Ramos (cell line): ENCODE measurements around the gene GUCA2B.

Source experiments
- in situ Hi-C: fragments of 300-500 bp; cut with MboI; formaldehyde crosslinking; loops from one replicate; pipeline ENCODE4 v1.14.3; 2022; ENCODE audit warnings: low sequenced_read_pairs; ENCODE audit not compliant: unreplicated experiment

GUCA2B gene

GRCh38 chr1:42164551-42165420 is 11.6 kb downstream of the GUCA2B start, which contains the start of gene GUCA2A:
Gene GUCA2A (minus strand): TSS chr1:42164745. CDS start chr1:42164712, 33 bp downstream.
- in situ Hi-C loops: no loop called here

GRCh38 chr1:42165511-42166210 is 12.5 kb downstream of the GUCA2B start:
- in situ Hi-C loops: no loop called here

DNA sequence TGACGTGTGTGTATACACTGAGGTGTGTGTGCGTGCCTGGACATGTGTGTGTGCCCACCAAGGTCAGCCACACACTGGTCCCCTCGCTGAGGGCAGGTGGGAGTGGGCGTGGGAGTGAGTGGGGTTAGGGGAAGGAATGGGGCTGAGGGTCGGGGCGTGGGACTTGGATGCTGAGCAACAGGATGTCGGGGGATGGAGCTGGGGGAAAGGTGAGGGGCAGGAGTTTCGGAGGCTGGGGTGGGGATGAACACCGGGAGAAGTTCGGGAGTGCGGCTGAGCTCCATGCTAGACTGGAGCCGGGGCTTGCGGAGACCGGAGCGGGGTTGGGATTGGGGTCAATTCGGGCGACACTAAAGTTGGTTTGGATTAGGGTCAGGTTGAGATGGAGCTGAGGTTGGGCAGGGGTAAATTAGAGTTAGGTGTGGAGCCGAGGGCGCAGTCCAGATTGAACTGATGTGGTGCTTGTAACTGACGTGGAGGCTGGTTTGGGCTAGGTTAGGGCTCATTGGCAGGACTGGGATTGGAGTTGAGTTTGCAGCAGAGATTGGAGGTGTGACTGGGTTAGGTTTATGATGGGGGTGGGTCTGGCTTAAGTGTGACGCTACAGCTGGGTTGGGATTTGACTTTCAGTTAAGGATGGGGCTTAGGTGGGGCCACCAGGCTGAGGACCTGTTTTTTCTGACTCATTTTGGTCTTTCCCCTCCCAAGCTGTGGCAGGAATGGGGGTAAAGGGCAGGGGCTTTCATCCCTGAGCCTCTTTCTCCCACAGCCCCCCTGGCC is 14.6 kb downstream of the GUCA2B start:
- in situ Hi-C loops: no loop called here

GRCh38 chr1:42168391-42168670 is 15.1 kb downstream of the GUCA2B start:
- in situ Hi-C loops: no loop called here

DNA sequence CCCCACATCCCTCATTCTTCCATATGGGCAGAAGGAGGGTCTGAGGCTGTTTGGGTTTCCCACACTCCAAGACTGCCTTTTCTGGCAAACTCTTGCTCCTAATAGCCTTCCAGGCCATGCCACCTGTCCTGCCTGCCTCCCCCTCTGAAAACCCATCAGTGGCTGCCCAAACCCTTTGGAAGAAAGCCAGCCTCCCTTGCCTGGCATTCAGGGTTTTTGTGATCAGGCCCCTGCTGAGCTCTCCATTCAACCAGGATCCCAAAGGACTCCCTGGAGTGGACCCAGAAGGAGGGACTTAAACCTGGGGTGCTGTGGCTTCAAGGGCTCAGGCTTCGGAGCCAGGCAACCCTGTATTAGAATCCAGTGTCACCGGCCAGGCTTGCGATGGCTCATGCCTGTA is 15.6 kb downstream of the GUCA2B start:
- in situ Hi-C loops: no loop called here

GRCh38 chr1:42170779-42171621 is 17.8 kb downstream of the GUCA2B start:
- in situ Hi-C loops: no loop called here

GRCh38 chr1:42171679-42172266 is 18.6 kb downstream of the GUCA2B start:
- in situ Hi-C loops: no loop called here

- in situ Hi-C loops: no loop called here
Observed at GRCh38 chr1:42172381-42173133, 19.3 kb downstream of the GUCA2B start.

DNA sequence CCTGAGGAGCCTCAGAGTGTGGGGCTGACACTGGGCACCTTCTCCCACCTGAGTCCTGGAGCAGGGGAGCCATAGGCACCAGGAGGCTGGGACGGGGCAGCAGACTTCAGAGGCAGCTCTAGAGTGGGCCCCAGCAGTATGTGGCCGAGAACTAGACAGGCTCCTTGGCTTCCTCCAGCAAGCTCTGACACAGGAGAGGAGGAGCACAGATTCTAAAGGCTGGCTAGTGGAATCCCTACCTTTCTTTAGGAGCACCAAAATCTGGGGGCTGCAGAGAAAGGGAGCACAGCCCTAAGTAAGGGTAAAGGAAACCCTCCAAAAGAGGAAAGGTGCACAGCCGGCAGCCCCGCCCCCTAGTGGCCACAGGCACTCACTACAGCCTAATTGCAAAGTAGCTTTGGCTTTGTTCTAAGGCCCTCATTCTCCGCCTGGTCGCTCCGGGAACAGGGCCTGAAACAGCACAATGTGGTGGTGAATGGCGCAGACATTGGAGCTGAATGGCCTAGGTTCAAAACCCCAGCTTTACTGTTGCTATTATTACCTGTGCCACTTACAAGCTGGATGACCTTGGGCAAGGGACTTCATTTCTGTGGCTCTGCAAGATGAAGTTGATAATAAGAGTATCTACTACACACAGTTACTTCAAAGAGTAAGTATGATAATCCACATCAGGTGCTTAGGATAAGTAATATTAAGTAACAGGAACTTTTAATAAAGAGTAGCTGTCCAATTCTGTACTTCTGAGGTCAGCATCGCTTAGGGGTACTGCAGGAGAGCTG is 20.1 kb downstream of the GUCA2B start:
- in situ Hi-C loops: no loop called here

DNA sequence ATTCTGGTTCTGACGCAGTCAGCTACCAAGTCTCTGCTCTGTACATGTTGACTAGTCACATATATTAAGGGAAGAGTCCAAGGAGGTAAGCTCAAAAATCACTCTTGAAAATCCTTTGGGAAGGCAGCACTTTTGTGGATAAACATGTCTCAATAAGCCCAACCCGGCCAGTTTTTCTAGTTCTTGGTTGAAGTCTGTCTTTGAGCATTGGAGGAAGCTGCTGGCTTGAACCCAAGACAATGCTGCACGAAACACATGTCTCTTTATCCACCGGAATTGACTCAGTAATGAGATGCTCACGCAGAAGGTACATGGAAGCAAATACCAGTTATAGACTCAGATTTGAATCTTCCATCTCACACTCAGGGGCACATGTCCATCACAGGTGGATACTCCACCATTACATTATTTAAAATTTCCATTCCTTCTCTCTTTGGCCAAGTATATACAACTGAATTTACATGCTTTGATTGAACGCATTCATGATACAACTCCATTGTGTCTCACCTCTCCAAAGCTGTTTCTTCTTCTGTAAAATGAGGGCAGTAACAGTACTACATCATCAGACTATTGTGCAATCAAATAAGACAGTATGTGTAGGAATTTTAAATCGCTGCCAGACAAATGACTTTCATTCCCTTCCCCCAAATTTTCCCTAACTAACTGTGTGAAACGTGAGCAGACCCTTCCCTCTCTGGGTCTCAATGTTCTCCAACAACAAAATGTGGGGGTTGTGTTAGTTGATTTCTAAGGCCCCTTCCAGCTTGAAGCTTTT is 20.9 kb downstream of the GUCA2B start:
- in situ Hi-C loops: no loop called here

DNA sequence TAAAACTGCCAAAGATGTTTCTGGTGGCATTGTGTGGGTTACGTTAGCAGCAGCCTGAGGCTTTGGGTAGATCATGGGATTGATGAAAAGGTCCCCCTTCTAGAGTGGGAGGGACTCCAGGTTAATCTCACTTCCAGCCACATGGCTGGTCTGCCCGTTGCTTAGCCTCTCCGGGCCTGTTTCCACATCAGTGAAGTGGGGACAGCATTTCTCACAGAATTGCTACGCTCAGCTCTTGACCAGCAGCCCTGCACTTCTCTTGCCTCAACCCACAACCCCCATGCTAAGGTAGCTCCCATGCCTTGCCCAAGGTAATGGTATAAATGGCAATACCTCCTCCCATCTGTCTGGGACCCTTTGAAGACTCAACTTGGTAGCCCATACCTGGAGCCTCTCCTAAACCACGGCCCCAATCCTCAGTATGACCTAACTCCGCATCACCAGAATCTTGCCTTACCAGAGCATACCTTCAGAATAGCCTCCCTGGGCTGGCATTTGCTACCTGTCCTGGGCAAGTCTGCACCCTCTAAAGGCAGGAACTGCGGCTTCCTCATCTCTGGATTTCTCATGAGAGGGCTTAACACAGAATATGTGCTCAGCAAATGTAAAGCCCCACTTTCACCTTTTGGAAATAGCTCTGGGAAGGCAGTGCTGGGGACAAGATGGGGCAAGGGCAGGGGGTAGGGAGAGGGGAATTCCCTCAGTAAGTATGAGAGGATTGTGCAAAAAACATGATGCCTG is 22.3 kb downstream of the GUCA2B start:
- in situ Hi-C loops: no loop called here

- in situ Hi-C loops: no loop called here
Observed at GRCh38 chr1:42176902-42177519, 23.8 kb downstream of the GUCA2B start.

DNA sequence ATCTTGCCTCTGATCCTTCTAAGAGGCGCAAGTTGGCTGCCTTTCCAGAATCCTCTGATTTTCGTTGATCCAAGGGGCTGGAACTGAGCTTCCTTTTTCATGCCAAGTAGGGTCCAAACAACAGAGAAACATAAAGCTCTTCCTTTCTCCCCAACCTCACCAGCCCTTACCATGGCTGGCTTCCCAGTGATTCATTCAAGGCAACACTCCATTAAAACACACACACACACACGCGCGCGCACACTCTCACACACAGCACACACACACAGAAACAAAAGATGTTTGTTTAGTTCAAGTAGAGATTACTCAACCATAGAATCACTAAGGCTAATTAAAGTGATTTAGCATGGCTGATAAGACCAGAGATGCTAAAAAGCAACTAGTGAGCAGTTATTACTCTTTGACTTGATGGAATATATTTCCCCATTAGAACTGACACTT is 24.4 kb downstream of the GUCA2B start:
- in situ Hi-C loops: no loop called here

- in situ Hi-C loops: no loop called here
Observed at GRCh38 chr1:42178249-42178648, 25.0 kb downstream of the GUCA2B start.

- in situ Hi-C loops: no loop called here
Observed at GRCh38 chr1:42179275-42179674, 26.1 kb downstream of the GUCA2B start.

DNA sequence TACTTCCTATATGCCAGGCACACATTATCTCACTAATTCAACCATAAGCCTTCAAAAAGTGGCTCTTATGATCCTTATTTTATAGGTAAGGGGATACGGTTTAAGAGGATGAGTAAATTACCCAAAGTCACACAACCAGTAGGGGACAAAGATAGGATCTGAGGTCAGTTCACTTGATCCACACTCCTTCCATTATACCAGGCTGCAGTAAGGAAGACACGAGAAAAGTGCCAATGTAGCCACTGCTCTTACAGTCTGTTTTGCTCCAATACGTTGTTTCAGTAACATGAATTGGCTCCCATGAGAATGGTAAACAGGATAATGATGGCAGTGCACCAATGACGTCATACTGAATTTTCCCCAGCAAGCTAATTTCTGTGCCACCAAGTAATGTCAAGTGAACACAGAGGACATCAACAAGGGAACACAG is 26.7 kb downstream of the GUCA2B start:
- in situ Hi-C loops: no loop called here
